ENCODE measurements around the gene ATG13.

GRCh38 chr11:46590740-46591605, 26.4 kb upstream of the ATG13 start:
- TF ChIP-seq MXI1 (conservative IDR thresholded peaks at IDR 0.05; ENCODE audit: poor library complexity, severe bottlenecking) (no peak), CTCF (IDR thresholded peaks at IDR 0.05; ENCODE audit: poor library complexity, severe bottlenecking) (no peak), EP300 (conservative IDR thresholded peaks at IDR 0.05; ENCODE audit: poor library complexity, severe bottlenecking) (no peak), EZH2 (IDR thresholded peaks at IDR 0.05; ENCODE audit: borderline replicate concordance, insufficient read depth, low read length, poor library complexity, severe bottlenecking) (no peak), SMC3 (conservative IDR thresholded peaks at IDR 0.05; ENCODE audit: poor library complexity) (no peak)
